Loucy (cell line): Measurements from ENCODE around the gene MEAF6.

Experiments used
- H2AFZ ChIP-seq: fragments of 200-600 bp; sonication (generic); 2 replicates; pipeline ENCODE4 v1.6.0; 2016; ENCODE audit warnings: antibody characterized with exemption, mild to moderate bottlenecking, low read length, moderate library complexity
- H3F3A ChIP-seq: fragments of 200-600 bp; 2 replicates; pipeline ENCODE4 v1.6.0; 2016; ENCODE audit warnings: antibody characterized with exemption, low read depth, mild to moderate bottlenecking
- H3K27me3 ChIP-seq: fragments of 200-600 bp; sonication (generic); 2 replicates; pipeline ENCODE4 v1.6.1; 2014; ENCODE audit warnings: low read length, mild to moderate bottlenecking; ENCODE audit not compliant: insufficient read depth, poor library complexity, severe bottlenecking
- H3K36me3 ChIP-seq: fragments of 200-600 bp; sonication (generic); 2 replicates; pipeline ENCODE4 v1.6.1; 2016; ENCODE audit warnings: low read length; ENCODE audit not compliant: insufficient read depth
- H3K4me1 ChIP-seq: fragments of 200-600 bp; sonication (generic); 2 replicates; pipeline ENCODE4 v1.5.1; 2014; ENCODE audit warnings: low read length, mild to moderate bottlenecking; ENCODE audit not compliant: insufficient read depth, poor library complexity, severe bottlenecking
- H3K4me2 ChIP-seq: fragments of 200-600 bp; sonication (generic); 2 replicates; pipeline ENCODE4 v1.6.0; 2014; ENCODE audit warnings: antibody characterized with exemption, low read length, low read depth, mild to moderate bottlenecking; ENCODE audit not compliant: poor library complexity, severe bottlenecking
- H3K4me3 ChIP-seq: fragments of 200-600 bp; sonication (generic); 2 replicates; pipeline ENCODE4 v1.5.1; 2014; ENCODE audit warnings: low read length, mild to moderate bottlenecking, mixed read lengths; ENCODE audit not compliant: poor library complexity, severe bottlenecking
- H3K79me2 ChIP-seq: fragments of 200-600 bp; sonication (generic); 2 replicates; pipeline ENCODE4 v1.6.1; 2014; ENCODE audit warnings: low read length; ENCODE audit not compliant: insufficient read depth
- H3K9ac ChIP-seq: fragments of 200-600 bp; sonication (generic); 2 replicates; pipeline ENCODE4 v1.6.0; 2014; ENCODE audit warnings: mild to moderate bottlenecking, low read depth, low read length, moderate library complexity; ENCODE audit not compliant: poor library complexity, severe bottlenecking
- H3K9me2 ChIP-seq: fragments of 200-600 bp; sonication (generic); replicated peaks from 2 replicates; pipeline ENCODE4 v1.6.1; 2016; ENCODE audit warnings: low read depth, low read length, mixed read lengths
- H3K9me3 ChIP-seq: fragments of 200-600 bp; sonication (generic); 2 replicates; pipeline ENCODE4 v1.6.1; 2014; ENCODE audit warnings: mild to moderate bottlenecking, antibody characterized with exemption, low read length, low read depth; ENCODE audit not compliant: insufficient read depth
- H4K20me1 ChIP-seq: fragments of 200-600 bp; sonication (generic); 2 replicates; pipeline ENCODE4 v1.6.0; 2014; ENCODE audit warnings: antibody characterized with exemption, low read length, mild to moderate bottlenecking; ENCODE audit not compliant: insufficient read depth, poor library complexity, severe bottlenecking
- EZH2phosphoT487 ChIP-seq: fragments of 200-600 bp; IDR thresholded peaks from 2 replicates; pipeline ENCODE4 v1.6.1; 2018; ENCODE audit warnings: antibody characterized with exemption, mild to moderate bottlenecking, moderate library complexity, borderline replicate concordance
- TF ChIP-seq, protein P1 (sequence below): fragments of 200-600 bp; sonication (generic); conservative IDR thresholded peaks from 2 replicates; pipeline ENCODE4 v1.5.1; 2014; ENCODE audit warnings: mild to moderate bottlenecking, antibody characterized with exemption, low read length

The MEAF6 gene

DNA sequence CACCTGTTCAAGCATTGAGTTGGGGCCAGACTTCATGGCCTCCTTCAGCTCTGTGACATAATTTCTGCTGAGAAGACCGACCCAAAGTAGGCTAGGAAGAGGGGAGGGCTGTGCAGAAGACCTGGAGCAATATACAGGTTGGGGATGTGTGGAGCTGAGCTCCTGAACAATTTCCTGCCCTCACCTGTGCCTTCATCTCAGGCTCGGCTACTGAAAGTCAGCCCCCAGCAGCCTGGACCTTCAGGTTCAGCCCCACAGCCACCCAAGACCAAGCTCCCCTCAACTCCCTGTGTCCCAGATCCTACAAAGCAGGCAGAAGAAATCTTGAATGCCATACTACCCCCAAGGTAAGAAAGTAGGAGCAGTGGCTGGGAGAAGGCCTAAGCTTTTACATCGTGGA lies 42.8 kb upstream of the MEAF6 start:
- H3K4me2 ChIP-seq, result no peak overlapping the region
- no peaks in the 10 kb centered on the region for H3K9me2 ChIP-seq
- no peak overlapping the region for H3K9ac ChIP-seq
- H2AFZ ChIP-seq, result no peak overlapping the region
- peaks cover 16% of the 10 kb centered on the region for H4K20me1 ChIP-seq
- no peaks in the 10 kb centered on the region for H3K36me3 ChIP-seq
- peaks cover 4% of the 10 kb centered on the region for H3K27me3 ChIP-seq
- H3K9me3 ChIP-seq, result 0 out of 2 replicates have a peak, but pooled peaks cover 3% of the 10 kb centered on the region
- no peak for TF ChIP-seq EZH2phosphoT487
- TF ChIP-seq, protein P1, sequence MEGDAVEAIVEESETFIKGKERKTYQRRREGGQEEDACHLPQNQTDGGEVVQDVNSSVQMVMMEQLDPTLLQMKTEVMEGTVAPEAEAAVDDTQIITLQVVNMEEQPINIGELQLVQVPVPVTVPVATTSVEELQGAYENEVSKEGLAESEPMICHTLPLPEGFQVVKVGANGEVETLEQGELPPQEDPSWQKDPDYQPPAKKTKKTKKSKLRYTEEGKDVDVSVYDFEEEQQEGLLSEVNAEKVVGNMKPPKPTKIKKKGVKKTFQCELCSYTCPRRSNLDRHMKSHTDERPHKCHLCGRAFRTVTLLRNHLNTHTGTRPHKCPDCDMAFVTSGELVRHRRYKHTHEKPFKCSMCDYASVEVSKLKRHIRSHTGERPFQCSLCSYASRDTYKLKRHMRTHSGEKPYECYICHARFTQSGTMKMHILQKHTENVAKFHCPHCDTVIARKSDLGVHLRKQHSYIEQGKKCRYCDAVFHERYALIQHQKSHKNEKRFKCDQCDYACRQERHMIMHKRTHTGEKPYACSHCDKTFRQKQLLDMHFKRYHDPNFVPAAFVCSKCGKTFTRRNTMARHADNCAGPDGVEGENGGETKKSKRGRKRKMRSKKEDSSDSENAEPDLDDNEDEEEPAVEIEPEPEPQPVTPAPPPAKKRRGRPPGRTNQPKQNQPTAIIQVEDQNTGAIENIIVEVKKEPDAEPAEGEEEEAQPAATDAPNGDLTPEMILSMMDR, result no peak
- H3K4me3 ChIP-seq, result no peak overlapping the region
- no peaks in the 10 kb centered on the region for H3F3A ChIP-seq
- peaks cover 11% of the 10 kb centered on the region for H3K4me1 ChIP-seq
- H3K79me2 ChIP-seq, result peaks cover 17% of the 10 kb centered on the region

DNA sequence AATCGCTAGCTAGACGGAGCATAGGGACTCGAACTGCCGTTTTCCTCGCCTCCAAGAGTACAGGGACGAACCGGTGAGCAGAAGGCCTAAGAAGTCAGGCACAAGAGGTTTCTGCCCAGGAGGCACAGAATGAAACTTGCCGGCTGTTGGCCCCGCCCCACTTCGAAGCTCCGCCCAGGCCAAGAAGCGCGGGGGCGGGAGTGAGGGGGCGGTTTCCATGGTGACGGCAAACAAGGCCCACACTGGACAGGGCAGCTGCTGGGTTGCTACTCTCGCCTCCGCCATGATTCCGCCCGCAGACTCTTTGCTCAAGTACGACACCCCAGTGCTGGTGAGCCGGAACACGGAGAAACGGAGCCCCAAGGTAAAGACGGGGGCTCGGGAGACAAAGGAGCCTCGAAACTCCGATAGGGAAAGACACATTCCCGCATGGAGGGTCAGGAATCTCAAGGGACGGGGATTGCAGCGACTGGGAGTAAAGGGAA lies 42.2 kb upstream of the MEAF6 start, which contains the start of gene DNALI1:
Gene DNALI1, plus strand, starts transcription at position 229 of the 485 bp plus-strand sequence. Its CDS starts 55 bp downstream, at position 284.
- peaks cover 17% of the 10 kb centered on the region for H3K4me1 ChIP-seq
- H3F3A ChIP-seq, result no peaks in the 10 kb centered on the region
- H3K9me2 ChIP-seq, result no peaks in the 10 kb centered on the region
- no peak for TF ChIP-seq EZH2phosphoT487
- TF ChIP-seq, protein P1, result no peak
- H3K9ac ChIP-seq, result no peak within 1 kb of the TSS
- peaks cover 24% of the 10 kb centered on the region for H3K79me2 ChIP-seq
- H3K4me2 ChIP-seq, result no peak within 1 kb of the TSS
- H3K4me3 ChIP-seq, result no peak within 1 kb of the TSS
- H2AFZ ChIP-seq, result no peak within 1 kb of the TSS
- no peaks in the 10 kb centered on the region for H3K36me3 ChIP-seq
- H3K9me3 ChIP-seq, result 0 out of 2 replicates have a peak, but pooled peaks cover 3% of the 10 kb centered on the region
- H4K20me1 ChIP-seq, result peaks cover 19% of the 10 kb centered on the region
- peaks cover 4% of the 10 kb centered on the region for H3K27me3 ChIP-seq

DNA sequence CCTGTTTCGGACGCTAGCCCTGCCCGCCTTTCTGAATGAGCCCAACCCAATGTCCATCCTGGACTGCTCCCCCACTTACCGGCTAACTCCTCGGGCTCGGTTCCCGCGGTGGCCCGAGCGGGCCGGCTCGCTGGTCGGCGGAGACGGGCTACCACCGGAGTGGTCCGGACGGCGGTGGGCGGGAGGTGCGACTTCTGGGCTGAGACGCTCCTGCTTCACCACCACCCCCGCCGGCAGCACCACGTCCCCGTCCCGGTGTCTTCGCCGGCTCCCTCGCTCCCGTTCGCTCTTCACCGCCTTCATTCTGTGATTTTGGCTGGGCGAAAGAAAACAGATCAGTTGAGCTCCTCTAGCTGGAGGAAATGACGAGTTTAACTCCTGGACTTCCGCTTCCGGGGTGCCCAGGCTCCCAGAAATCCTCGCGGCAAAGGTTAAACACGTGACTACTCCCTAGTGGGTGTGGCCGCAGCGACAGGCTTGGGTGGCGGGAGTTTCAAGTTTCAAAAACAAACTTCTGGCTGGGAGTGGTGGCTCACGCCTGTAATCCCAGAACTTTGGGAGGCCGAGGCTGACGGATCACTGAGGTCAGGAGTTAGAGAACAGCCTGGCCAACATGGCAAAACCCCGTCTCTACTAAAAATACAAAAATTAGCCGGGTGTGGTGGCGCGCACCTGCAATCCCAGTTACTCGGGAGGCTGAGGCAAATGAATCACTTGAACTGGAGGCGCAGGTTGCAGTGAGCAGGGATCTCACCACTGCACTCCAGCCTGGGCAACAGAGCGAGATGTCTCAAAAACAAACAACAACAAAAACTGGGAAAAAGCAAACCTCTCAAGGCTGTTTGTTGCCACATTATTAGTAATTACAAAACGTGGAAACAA lies 39.6 kb upstream of the MEAF6 start, which contains the start of gene SNIP1:
Gene SNIP1, minus strand, starts transcription at position 367 of the 882 bp plus-strand sequence. Its CDS starts 64 bp downstream, at position 303.
- H3K36me3 ChIP-seq, result peaks cover 7% of the 10 kb centered on the region; the same call in 1 of the 2 replicates
- TF ChIP-seq EZH2phosphoT487, result no peak
- TF ChIP-seq, protein P1, result no peak
- peaks cover 50% of the 10 kb centered on the region for H3K79me2 ChIP-seq
- no peaks in the 10 kb centered on the region for H3K9me2 ChIP-seq
- peaks cover 26% of the 10 kb centered on the region for H4K20me1 ChIP-seq
- H3K9ac ChIP-seq, result peak within 1 kb of the TSS; percentile 91
- no peaks in the 10 kb centered on the region for H3F3A ChIP-seq
- H3K4me3 ChIP-seq, result peak within 1 kb of the TSS; percentile 91
- H3K27me3 ChIP-seq, result peaks cover 4% of the 10 kb centered on the region
- peak within 1 kb of the TSS; percentile 76 for H2AFZ ChIP-seq
- H3K4me2 ChIP-seq, result peak within 1 kb of the TSS; percentile 89
- peaks cover 28% of the 10 kb centered on the region for H3K4me1 ChIP-seq
- H3K9me3 ChIP-seq, result 0 out of 2 replicates have a peak, but pooled peaks cover 3% of the 10 kb centered on the region
